HG03439 (cell line): ENCODE data around the gene TMPO.
"Not testable (repeated sequence)": the region's sequence is repeated elsewhere in the genome, so short reads cannot be mapped to it uniquely, and the experiment has no call there.

Experiments used
- ATAC-seq: cut with Tn5 transposase; IDR thresholded peaks from one replicate; pipeline ENCODE4 v1.9.1; 2021; ENCODE audit warnings: mild to moderate bottlenecking, moderate library complexity; ENCODE audit not compliant: unreplicated experiment

The TMPO gene

DNA sequence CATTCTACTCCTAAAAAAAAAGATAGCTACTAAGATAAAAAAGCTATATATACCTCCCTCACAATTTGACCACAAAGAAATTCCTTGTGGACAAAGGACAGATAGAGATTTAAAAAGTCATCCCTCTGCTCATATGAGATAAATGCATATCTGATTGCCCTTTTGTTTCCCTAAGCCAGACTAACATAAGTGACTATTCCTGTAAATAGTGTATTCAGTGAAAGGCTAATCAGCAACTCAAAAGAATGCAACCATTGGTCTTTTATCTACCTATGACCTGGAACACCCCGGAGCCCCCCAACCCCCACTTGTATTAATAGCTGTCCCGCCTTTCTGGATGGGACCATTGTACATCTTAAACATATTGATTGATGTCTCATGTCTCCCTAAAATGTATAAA is 6.3 kb upstream of the TMPO start:
- no peak for ATAC-seq

DNA sequence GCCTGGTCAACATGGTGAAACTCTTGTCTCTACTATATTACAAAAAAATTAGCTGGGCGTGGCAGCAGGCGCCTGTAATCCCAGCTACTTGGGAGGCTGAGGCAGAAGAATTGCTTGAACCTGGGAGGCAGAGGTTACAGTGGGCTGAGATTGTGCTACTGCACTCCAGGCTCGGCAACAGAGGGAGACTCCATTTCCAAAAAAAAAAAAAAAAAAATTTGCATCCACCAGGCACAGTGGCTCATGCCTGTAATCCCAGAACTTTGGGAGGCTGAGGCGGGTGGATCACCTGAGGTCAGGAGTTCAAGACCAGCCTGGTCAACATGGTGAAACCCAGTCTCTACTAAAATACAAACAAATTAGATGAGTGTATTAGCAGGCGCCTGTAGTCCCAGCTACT is 3.6 kb upstream of the TMPO start:
- ATAC-seq = not testable (repeated sequence)

DNA sequence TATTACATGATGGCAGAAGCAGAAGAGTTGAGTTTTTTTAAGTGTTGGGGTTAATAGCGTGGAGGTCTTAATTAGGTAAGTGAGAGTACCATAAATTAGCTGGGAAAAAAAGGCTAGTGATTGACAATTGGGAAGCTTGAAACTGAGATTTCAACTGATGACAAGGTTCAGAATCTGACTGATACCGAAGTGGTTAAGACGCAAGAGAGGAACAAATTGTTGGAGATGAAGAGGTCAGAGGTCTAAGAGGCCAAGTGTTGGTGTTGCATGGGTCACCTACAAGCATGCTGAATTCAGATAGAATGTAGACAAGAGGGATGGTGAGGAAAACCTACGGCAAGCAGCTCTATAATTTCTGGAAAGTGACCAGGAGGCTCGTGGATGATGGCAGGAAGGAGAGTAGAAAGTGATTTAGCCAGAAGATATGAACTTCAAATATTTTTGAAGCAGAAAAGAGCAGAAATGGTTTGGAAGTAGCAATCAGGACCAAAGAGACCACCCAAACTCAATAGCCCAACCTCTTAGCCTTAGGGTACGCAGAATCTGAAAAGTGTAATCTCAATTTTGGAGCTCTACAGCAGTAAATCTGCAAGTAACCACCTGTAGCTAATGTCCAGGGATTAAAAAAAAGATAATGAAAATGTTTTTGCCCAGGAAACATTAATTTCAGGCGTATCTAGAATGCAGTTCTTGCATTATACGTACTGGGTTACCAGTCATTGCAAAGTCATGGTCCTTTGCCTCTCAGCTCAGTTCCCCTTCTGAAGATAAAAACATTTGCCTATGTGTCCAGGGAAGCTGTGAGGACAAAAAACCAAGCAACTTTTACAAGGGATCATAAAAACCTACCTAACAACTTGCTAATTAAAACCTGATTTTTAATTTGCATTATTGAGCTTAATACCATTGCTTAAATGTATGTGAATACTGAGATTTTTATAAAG is 1.7 kb upstream of the TMPO start:
- no peak for ATAC-seq

DNA sequence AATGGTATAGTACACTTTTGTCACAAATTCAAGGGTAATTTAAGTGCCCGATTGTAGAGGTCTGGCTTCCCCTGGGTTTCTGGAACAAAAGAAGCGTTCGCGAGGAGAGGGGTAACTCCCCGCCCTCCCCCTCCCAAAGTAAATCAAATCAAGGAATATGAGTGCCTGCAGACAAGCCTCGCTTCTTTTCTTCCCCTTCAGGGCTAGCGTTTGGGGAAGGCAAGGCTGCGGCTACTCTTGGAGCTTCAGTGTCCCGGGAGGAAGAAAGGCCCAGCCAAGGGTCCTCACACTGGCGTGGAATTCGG is 456 bp upstream of the TMPO start:
- ATAC-seq = no peak

DNA sequence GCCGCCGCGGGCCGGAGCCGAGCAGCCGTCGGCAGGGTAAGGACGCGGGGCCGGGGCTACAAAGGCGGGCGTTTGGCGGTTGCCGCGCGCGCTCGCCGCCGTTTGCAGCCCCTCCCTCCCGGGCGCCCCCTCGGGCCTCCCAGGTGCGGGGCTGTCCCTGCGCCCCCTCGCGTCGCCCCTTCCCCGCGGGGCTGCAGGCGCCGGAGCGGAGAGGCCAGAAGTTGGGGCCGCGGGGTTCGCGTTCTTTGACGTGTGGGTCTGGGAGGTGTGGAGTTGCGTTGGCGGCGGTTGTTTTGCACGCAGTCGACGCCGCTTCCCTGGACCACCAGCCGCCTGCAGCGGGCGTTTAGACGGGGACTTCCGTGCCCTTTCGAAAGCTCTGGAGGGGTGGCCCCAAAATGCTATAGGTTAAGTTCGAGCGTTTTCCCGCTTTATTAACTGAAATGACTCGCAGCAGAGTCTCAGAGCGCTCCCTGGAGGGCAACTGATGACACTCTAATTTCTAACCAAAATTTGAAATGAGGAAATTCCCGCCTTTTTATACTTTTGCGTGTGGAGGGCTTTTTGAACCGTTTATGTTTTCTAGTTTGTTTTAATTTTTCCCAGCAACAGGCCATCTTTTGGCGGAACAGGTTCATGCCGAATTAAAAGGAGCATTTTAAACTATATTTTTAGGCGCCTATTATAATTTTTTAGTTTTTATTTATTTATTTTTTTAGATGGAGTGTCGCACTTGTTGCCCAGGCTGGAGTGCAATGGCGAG is 902 bp downstream of the TMPO start:
- ATAC-seq = peak; percentile 62

DNA sequence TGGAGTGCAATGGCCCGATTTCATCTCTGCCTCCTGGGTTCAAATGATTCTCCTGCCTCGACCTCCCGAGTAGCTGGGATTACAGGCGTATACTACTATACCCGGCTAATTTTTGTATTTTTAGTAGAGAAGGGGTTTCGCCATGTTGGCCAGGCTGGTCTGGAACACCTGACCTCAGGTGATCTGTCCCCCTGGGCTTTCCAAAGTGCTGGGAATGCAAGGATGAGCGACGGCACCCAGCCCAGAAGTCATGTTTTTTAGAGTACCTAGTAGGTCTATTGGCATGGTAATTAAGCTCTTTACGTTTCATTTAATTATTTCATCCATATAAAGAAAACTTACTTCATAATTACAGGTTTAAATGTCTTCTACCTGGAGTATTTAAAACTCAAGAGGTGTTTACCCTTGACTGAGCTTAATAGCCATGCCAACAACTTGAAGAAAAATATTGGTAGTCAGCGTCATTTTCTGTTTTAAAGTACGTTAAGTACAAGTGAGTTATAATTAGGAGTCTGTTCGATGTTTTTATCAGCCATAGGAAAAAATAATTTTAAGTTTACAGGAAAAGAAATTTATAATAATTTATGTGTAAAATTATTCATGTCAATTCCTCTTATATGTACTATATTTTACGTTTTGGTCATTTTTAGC is 4.0 kb downstream of the TMPO start:
- ATAC-seq = no peak

DNA sequence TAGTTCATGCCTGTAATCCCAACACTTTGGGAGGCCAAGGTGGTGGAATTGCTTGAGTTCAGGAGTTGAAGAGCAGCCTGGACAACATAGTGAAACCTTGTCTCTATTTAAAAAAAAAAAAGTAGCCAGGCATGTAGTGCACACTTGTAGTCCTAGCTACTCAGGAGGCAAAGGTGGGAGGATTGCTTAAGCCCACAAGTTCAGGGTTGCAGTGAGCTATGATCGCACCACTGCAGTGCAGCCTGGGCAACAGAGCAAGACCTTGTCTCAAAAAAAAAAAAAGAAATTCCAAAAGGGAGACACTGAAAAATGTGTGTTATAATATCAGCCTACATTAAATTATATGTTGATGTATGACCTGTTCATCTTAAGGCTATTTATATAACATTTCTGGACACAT is 14.7 kb downstream of the TMPO start:
- ATAC-seq = no peak

DNA sequence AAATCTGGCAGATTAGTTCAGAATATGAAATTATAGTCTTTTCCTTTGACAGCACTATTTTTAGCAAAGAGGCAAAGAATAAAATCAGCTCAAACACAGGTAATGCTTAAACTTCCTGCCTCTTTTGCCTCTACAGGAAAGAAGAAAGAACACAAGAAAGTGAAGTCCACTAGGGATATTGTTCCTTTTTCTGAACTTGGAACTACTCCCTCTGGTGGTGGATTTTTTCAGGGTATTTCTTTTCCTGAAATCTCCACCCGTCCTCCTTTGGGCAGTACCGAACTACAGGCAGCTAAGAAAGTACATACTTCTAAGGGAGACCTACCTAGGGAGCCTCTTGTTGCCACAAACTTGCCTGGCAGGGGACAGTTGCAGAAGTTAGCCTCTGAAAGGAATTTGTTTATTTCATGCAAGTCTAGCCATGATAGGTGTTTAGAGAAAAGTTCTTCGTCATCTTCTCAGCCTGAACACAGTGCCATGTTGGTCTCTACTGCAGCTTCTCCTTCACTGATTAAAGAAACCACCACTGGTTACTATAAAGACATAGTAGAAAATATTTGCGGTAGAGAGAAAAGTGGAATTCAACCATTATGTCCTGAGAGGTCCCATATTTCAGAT is 17.4 kb downstream of the TMPO start:
- ATAC-seq = no peak

DNA sequence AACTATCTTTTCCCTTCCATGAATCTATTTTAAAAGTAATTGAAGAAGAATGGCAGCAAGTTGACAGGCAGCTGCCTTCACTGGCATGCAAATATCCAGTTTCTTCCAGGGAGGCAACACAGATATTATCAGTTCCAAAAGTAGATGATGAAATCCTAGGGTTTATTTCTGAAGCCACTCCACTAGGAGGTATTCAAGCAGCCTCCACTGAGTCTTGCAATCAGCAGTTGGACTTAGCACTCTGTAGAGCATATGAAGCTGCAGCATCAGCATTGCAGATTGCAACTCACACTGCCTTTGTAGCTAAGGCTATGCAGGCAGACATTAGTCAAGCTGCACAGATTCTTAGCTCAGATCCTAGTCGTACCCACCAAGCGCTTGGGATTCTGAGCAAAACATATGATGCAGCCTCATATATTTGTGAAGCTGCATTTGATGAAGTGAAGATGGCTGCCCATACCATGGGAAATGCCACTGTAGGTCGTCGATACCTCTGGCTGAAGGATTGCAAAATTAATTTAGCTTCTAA is 18.4 kb downstream of the TMPO start:
- ATAC-seq = no peak

DNA sequence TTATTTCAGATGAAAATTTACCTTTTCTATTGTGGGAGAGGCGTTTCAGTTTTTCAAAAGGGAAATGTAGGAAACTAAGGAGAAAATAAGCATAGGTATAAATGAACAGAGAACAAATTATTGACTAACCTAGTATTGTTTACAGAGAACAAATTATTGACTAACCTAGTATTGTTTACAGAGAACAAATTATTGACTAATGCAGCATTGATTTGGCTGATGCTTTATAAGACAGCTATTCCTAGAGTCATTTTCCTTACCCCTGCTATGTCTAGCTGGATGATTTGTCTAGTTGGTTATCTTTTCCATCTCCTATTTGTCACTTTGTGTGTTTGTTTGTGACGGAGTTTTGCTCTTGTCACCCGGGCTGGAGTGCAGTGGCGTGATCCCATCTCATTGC is 22.6 kb downstream of the TMPO start:
- ATAC-seq = no peak

DNA sequence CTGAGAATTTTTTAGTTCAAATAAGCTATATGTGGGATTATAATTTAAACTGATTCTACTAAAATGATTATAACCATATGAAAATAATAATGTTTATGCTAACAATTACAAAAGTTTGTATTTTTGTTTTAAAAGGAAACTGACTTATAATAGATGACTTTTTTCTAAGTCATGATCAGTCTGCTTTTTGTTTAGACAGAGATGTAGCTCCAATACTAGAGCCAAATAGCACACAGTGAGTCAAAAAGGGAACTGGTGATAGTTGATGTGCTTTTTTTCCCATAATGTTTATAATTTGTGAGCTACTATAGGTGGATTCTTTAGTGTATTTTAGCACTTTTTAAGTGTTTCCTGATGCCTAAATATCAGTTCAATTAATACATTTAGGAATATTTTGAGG is 28.3 kb downstream of the TMPO start:
- ATAC-seq = no peak

DNA sequence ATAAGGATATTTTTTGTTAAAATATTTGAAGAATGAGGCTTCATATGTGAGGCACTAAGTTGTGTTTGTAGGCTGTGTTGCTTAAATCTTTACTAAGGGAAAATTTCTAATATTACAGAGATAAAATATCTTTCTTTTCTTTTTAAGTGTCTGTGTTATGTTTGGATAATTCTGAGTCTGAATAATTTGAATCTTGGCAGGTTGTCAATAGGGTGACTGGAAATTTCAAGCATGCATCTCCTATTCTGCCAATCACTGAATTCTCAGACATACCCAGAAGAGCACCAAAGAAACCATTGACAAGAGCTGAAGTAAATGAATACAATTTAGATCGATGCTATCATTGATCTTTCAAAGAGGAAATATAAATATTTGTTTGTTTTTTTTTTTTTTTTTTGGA is 29.4 kb downstream of the TMPO start:
- no peak for ATAC-seq

DNA sequence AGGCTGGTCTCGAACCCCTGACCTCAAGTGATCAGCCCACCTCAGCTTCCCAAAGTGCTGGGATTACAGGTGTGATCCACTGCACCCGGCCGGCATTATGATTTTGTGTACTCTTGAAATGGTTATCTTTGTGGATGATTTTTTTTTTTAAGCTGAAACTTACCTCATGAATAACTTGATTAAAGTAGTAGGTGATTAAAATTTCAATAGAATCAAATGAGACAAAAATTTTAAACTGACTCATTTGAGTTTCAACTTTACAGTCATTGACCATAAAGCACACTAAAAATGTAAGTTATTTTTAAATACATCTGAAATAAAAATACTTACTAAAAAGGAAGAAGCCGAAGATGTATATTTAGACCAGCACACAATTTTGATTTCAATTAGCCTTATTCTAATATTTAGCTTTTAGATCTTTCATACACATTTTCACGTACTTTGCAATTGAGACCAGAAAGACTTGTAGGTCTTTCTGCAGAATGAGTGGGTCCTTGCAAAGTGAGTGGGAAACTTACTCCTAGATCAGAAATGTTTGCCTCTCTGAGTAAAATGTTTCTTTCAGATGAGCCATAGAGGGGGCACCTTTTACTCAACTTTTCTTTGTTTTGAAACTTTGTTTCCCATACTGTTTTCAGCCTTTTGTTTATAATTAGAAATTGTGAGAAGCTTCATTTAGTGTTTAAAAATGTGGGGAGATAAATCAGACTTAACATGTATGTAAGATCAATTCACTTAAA is 34.2 kb downstream of the TMPO start:
- ATAC-seq = no peak

DNA sequence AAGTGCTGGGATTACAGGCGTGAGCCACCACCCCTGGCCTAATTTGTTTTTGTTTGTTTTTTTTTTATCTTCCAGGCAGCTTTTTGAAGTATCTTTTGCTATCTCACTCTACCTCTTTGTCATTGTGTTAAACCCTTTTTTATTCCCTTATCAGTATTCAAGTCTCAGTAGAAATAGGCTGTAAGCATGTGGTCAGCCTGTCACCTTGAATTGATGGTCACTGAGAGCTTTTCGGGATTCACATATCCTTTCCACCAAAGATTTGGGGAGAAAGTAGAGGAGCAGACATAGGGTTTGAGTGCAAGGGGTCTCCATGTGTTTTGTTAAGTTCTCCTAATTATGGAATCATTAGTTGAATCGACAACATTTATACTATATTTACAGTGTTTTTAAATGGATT is 36.4 kb downstream of the TMPO start:
- ATAC-seq = no peak

DNA sequence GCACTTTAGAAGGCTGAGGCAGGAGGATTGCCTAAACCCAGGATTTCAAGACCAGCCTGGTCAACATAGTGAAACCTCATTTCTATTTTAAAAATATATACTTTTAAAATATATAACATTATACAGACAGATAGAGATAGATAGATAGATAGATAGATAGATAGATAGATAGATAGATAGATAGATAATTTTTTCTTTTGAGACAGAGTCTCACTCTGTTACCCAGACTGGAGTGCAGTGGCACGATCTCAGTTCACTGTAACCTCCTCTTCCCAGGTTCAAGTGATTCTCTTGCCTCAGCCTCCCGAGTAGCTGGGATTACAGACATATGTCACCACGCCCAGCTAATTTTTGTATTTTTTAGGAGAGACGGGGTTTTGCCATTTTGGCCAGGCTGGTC is 42.7 kb downstream of the TMPO start:
- ATAC-seq = not testable (repeated sequence)

DNA sequence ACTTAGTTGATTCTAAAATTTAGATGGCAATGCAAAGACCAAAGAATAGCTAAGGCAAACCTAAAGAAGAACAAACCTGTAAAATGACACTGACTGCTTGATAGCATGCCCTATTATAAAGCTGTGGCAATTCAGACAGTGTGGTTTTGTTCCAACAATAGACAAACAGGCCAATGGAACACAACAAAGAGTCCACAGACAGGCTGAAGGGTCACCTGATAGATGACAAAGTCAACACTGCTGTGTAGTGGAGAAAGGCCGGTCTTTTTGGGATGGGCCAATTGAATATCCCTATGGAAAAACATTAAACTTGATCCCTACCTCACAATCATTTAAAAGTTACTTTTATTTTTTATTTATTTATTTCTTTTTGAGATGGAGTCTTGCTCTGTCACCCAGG is 44.3 kb downstream of the TMPO start:
- no peak for ATAC-seq

DNA sequence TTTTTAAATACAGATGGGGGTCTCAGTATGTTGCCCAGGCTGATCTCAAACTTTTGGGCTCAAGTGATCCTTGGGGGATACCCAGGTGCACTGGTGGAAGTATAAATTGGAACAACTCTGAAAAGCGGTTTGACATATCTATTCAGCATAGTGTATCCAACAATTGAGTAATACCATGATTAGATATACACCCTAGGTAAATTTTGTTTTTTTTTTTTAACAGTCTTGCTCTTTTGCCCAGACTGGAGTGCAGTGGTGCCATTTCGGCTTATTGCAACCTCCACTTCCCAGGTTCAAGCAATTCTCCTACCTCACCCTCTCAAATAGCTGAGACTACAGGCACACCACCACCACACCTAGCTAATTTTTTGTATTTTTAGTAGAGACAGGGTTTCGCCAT is 46.5 kb downstream of the TMPO start:
- ATAC-seq = no peak

DNA sequence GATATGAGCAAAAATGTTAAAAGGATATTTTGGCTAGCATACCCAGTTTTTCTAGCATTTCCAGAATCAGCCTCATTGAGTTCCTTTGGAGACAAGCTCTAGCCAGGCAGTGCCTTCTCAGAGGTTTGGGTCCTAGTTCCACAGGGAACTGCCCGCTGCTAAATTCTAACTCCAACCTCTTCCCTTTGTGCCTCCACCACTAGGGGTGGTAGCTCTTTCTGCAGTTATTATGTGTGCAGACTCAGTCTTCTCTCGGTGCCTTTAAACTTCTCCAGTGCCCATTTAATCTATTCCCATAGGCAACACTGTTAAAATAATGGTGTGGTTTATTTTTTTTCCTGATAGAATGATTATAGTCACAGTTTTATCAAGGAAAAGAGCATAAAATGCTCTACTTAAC is 56.6 kb downstream of the TMPO start:
- no peak for ATAC-seq

DNA sequence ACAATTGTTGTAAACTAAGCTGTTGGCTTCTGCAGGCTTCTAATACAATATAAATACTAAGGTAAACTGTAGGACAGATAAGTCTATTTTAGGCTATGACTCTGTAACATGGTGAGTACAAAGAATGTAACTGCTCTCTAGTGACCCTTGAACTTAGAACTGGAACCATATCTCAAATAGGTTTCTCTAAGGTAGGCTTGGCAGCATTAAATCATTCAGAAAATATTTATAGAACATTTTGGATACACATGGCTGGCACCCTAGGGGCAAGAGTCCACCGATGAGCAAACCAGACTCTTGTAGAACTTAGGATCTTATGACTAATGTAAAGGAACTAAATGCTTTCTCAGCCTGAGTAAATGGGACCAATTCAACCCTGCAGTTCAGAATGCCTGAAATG is 58.7 kb downstream of the TMPO start:
- no peak for ATAC-seq

DNA sequence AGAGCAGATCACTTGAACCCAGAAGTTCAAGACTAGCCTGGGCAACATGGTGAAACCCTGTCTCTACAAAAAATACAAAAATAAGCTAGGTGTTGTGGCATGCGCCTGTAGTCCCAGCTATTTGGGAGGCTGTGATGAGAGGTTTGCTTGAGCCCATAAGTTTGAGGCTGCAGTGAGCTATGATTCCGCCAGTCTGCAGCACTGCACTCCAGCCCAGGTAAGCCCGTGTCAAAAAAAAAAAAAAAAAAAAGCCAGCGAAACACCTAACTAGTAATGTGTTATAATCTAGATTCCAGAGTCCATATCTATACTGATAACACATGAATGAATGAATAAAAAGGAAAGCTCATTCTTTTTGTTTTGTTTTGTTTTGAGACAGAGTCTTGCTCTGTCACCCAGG is 59.6 kb downstream of the TMPO start:
- ATAC-seq = no peak

DNA sequence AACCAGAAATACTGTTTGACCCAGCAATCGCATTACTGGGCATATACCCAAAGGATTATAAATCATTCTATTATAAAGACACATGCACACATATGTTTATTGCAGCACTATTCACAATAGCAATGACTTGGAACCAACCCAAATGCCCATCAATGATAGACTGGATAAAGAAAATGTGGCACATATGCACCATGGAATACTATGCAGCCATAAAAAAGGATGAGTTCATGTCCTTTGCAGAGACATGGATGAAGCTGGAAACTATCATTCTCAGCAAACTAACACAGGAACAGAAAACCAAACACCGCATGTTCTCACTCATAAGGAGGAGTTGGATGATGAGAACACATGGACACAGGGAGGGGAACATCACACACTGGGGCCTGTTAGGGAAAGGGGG is 61.4 kb downstream of the TMPO start:
- ATAC-seq = not testable (repeated sequence)
